Astrocyte of the spinal cord (primary cell): ENCODE data around the gene ABCA3.
A peak's percentile ranks its signal among the peaks of the same experiment; 100 is the strongest.

Experiments
- DNase-seq: peaks from one replicate; pipeline ENCODE4 v3.0.0; 2011; ENCODE audit warnings: low read depth, low spot score
- H3K4me3 ChIP-seq: 2 replicates; pipeline ENCODE4 v1.5.1; 2011; ENCODE audit warnings: low read depth, mild to moderate bottlenecking, low read length, moderate library complexity
- CTCF ChIP-seq: IDR thresholded peaks from 2 replicates; pipeline ENCODE4 v1.5.1; 2012; ENCODE audit warnings: low read depth, mild to moderate bottlenecking, low read length, inconsistent platforms
- in situ Hi-C: cut with HindIII; loops from 2 replicates; pipeline ENCODE4 v1.10.0; 2017; ENCODE audit warnings: low sequenced_read_pairs

Gene ABCA3

GRCh38 chr16:2297506-2297860, 43.0 kb downstream of the ABCA3 start:
- no peak for TF ChIP-seq CTCF
- DNase-seq: no peak
- in situ Hi-C loops: no loop called here
- no peak overlapping the region for H3K4me3 ChIP-seq

- peak; percentile 56 for TF ChIP-seq CTCF
- DNase-seq: peak; percentile 7
- H3K4me3 ChIP-seq: no peak overlapping the region
- in situ Hi-C loops: no loop called here
Measured at GRCh38 chr16:2296661-2297505, 43.6 kb downstream of the ABCA3 start.

GRCh38 chr16:2295056-2295798, 45.3 kb downstream of the ABCA3 start:
- DNase-seq: no peak
- in situ Hi-C loops: no loop called here
- no peak for TF ChIP-seq CTCF
- H3K4me3 ChIP-seq: no peak overlapping the region

DNA sequence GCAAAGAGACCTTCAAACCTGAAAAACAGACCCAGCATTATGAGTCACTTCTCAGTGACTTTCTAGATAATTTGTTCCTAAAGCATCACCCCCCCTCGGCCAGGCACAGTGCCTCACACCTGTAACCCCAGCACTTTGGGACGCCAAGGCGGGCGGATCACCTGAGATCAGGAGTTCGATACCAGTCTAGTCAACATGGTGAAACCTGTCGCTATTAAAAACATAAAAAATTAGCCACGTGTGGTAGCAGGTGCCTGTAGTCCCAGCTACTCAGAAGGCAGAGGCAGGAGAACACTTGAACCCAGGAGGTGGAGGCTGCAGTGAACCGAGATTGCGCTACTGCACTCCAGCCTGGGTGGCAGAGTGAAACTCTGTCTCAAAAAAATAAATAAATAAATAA, 48.3 kb downstream of the ABCA3 start:
- in situ Hi-C loops: no loop called here
- no peak overlapping the region for H3K4me3 ChIP-seq
- TF ChIP-seq CTCF: no peak
- no peak for DNase-seq

DNA sequence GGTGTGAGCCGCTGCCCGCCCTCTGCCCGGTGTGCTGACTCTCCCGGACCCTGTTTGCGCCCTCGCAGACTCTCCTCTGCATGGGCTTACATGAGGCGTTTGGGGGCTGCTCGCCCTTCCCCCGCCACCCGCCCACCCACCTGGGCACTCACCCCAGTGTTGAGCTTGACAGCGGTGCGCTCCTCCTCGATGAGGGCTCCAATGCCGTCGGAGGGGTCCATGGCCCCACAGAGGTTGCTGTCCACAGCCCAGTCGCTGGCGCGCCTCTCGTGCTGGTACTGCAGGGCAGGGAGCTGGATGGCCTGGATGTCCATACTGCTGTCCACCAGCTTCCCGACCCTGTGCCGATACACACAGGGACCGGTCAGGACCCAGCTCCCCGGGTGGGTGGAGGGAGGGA, 51.2 kb downstream of the ABCA3 start:
- no peak for TF ChIP-seq CTCF
- no peak overlapping the region for H3K4me3 ChIP-seq
- no peak for DNase-seq
- in situ Hi-C loops: no loop called here

- in situ Hi-C loops: no loop called here
Measured at GRCh38 chr16:2288726-2289125, 51.8 kb downstream of the ABCA3 start.

More at GRCh38 chr16:2288726-2289125, 51.8 kb downstream of the ABCA3 start:
- H3K4me3 ChIP-seq: no peak overlapping the region
- no peak for TF ChIP-seq CTCF
- DNase-seq: no peak
